Keratinocyte (primary cell): Measurements from ENCODE around the gene ADAMTSL4. TPM values are rescaled to one million over a fixed set of nuclear protein-coding genes. Genes with fewer than 3 reads are reported as not detected.

Experiments used
- DNase-seq: peaks from one replicate; pipeline ENCODE4 v3.0.0-alpha.2; 2011; ENCODE audit warnings: low read depth, missing footprints, low spot score
- FAIRE-seq: peaks from 2 replicates; lab custom pipeline; 2011; peaks lifted over from hg19 to GRCh38; lab: Jason Lieb, UNC
- H2AFZ ChIP-seq: 2 replicates; pipeline ENCODE4 v1.6.0; 2012; ENCODE audit warnings: low read length, control low read depth, inconsistent platforms; ENCODE audit not compliant: control insufficient read depth
- H3K27ac ChIP-seq: 2 replicates; pipeline ENCODE4 v1.5.1; 2011; ENCODE audit warnings: low read length; ENCODE audit not compliant: control insufficient read depth, insufficient read depth
- H3K27me3 ChIP-seq: 3 replicates; pipeline ENCODE4 v1.6.0; 2011; ENCODE audit warnings: low read length; ENCODE audit not compliant: control insufficient read depth, insufficient read depth; ENCODE audit errors: extremely low read depth
- H3K36me3 ChIP-seq, 2 experiments: 2 replicates in 1 of 2; 3 replicates in 1 of 2; pipeline ENCODE4 v1.5.1; 2011; ENCODE audit warnings: low read length in 2 of 2, mild to moderate bottlenecking in 1 of 2; ENCODE audit not compliant: control insufficient read depth in 2 of 2, insufficient read depth in 2 of 2; ENCODE audit errors: extremely low read depth in 1 of 2
- H3K4me1 ChIP-seq: 3 replicates; pipeline ENCODE4 v1.5.1; 2011; ENCODE audit warnings: low read length; ENCODE audit not compliant: control insufficient read depth, insufficient read depth; ENCODE audit errors: extremely low read depth
- H3K4me2 ChIP-seq: 3 replicates; pipeline ENCODE4 v1.6.0; 2011; ENCODE audit warnings: low read depth, low read length; ENCODE audit not compliant: control insufficient read depth, insufficient read depth; ENCODE audit errors: extremely low read depth
- H3K4me3 ChIP-seq, 3 experiments: fragments of 200-600 bp in 1 of 3; sonication (generic) in 1 of 3; 2 replicates in 2 of 3; 3 replicates in 1 of 3; pipeline ENCODE4 v1.5.1; 2011 to 2016; ENCODE audit warnings: low read length in 3 of 3, mild to moderate bottlenecking in 3 of 3, control low read depth in 2 of 3, inconsistent platforms in 1 of 3, low read depth in 1 of 3, mixed read lengths in 1 of 3, mixed run types in 1 of 3, moderate library complexity in 1 of 3; ENCODE audit not compliant: control insufficient read depth in 2 of 3, insufficient read depth in 2 of 3; ENCODE audit errors: extremely low read depth in 1 of 3
- H3K79me2 ChIP-seq: 2 replicates; pipeline ENCODE4 v1.6.0; 2012; ENCODE audit warnings: low read length; ENCODE audit not compliant: control insufficient read depth, insufficient read depth
- H3K9ac ChIP-seq: 3 replicates; pipeline ENCODE4 v1.6.0; 2011; ENCODE audit warnings: low read length; ENCODE audit not compliant: control insufficient read depth, insufficient read depth; ENCODE audit errors: extremely low read depth
- H3K9me1 ChIP-seq: 3 replicates; pipeline ENCODE4 v1.6.0; 2011; ENCODE audit warnings: low read length; ENCODE audit not compliant: control insufficient read depth, insufficient read depth; ENCODE audit errors: extremely low read depth
- H3K9me3 ChIP-seq: 2 replicates; pipeline ENCODE4 v1.5.1; 2012; ENCODE audit warnings: low read depth, low read length; ENCODE audit not compliant: control insufficient read depth
- H4K20me1 ChIP-seq: 3 replicates; pipeline ENCODE4 v1.6.0; 2011; ENCODE audit warnings: low read length; ENCODE audit not compliant: control insufficient read depth, insufficient read depth; ENCODE audit errors: extremely low read depth
- CTCF ChIP-seq, 3 experiments: IDR thresholded peaks in 1 of 3; conservative IDR thresholded peaks in 1 of 3; optimal IDR thresholded peaks in 1 of 3; 2 replicates in 2 of 3; 3 replicates in 1 of 3; pipeline versions ENCODE3 to v1.5.1; 2011; ENCODE audit warnings: low read length in 3 of 3, mild to moderate bottlenecking in 3 of 3, moderate library complexity in 2 of 3, control low read depth in 1 of 3, inconsistent platforms in 1 of 3; ENCODE audit not compliant: insufficient read depth in 2 of 3; ENCODE audit errors: extremely low read depth in 1 of 3
- EZH2 ChIP-seq: IDR thresholded peaks from one replicate; pipeline ENCODE4 v1.6.1; 2012; ENCODE audit warnings: inconsistent platforms, mild to moderate bottlenecking, low read length, moderate library complexity
- dilution Hi-C: fragments of 300-500 bp; cut with MboI; formaldehyde crosslinking; loops from one replicate; pipeline ENCODE4 v1.7.0; 2020; ENCODE audit warnings: low sequenced_read_pairs; ENCODE audit not compliant: extremely low pct_ligation_motif_present
- polyA plus RNA-seq, 5 experiments: library from polyadenylated mRNA; depleted of rRNA in 3 of 5; stranded (reverse) in 3 of 5; stranded (forward) in 1 of 5; unstranded in 1 of 5; fragments of >200 nt; gene quantifications; 1 replicate in 1 of 5; 2 replicates in 3 of 5; 3 replicates in 1 of 5; pipeline versions ENCODE4 v1.2.1 to v1.2.3, GENCODE V29; 2011 to 2012; ENCODE audit warnings: missing spikeins in 2 of 5, low read depth in 1 of 5, low replicate concordance in 1 of 5
- small RNA-seq, 3 experiments: library from RNA; depleted of rRNA; stranded (forward); fragments of <200 nt; gene quantifications; one replicate each; pipeline ENCODE3, GENCODE V24; 2012; ENCODE audit warnings: low read depth in 3 of 3, low replicate concordance in 1 of 3; ENCODE audit not compliant: insufficient read length in 3 of 3

The ADAMTSL4 gene
- polyA plus RNA-seq, 1 donor (not counting 4 experiments of a cell fraction or from before 2014, with no cell fraction given), result 7.0 TPM

GRCh38 chr1:150606463-150607142, 57.4 kb downstream of the ADAMTSL4 start:
- FAIRE-seq (no peak), DNase-seq (no peak)
- H3K36me3 ChIP-seq, result no peaks in the 10 kb centered on the region
- no peaks in the 10 kb centered on the region for H4K20me1 ChIP-seq
- peaks cover 41% of the 10 kb centered on the region for H3K4me1 ChIP-seq
- peaks cover 4% of the 10 kb centered on the region for H3K79me2 ChIP-seq
- no peak overlapping the region for H3K4me3 ChIP-seq
- TF ChIP-seq EZH2 (no peak), CTCF (optimal IDR thresholded peaks at IDR 0.05 in 1 of 3, IDR thresholded peaks at IDR 0.05 in 1 of 3, conservative IDR thresholded peaks at IDR 0.05 in 1 of 3; ENCODE audit: extremely low read depth in 1 of 3, insufficient read depth in 2 of 3, low read length in 3 of 3) (no peak)
- no peak overlapping the region for H3K9ac ChIP-seq
- no peaks in the 10 kb centered on the region for H3K27me3 ChIP-seq
- dilution Hi-C loops, result no loop called here
- H3K9me1 ChIP-seq, result no peaks in the 10 kb centered on the region
- no peaks in the 10 kb centered on the region for H3K9me3 ChIP-seq
- no peak overlapping the region for H3K4me2 ChIP-seq
- no peak overlapping the region for H3K27ac ChIP-seq
- no peak overlapping the region for H2AFZ ChIP-seq

GRCh38 chr1:150609732-150610131, 60.5 kb downstream of the ADAMTSL4 start:
- DNase-seq (no peak), FAIRE-seq (no peak)
- H3K4me1 ChIP-seq, result peaks cover 49% of the 10 kb centered on the region
- no peaks in the 10 kb centered on the region for H4K20me1 ChIP-seq
- H3K36me3 ChIP-seq, result peaks cover 0 to 3% of the 10 kb centered on the region in 2 experiments
- H3K9me1 ChIP-seq, result no peaks in the 10 kb centered on the region
- no peak overlapping the region for H2AFZ ChIP-seq
- H3K9ac ChIP-seq, result peak overlapping the region; percentile 8
- dilution Hi-C loops, result no loop called here
- no peak overlapping the region for H3K4me2 ChIP-seq
- H3K27me3 ChIP-seq, result no peaks in the 10 kb centered on the region
- no peak overlapping the region for H3K4me3 ChIP-seq
- peak overlapping the region; percentile 91 for H3K27ac ChIP-seq
- no peaks in the 10 kb centered on the region for H3K9me3 ChIP-seq
- no peak for TF ChIP-seq EZH2
- no peak for TF ChIP-seq CTCF (optimal IDR thresholded peaks at IDR 0.05 in 1 of 3, IDR thresholded peaks at IDR 0.05 in 1 of 3, conservative IDR thresholded peaks at IDR 0.05 in 1 of 3; ENCODE audit: extremely low read depth in 1 of 3, insufficient read depth in 2 of 3, low read length in 3 of 3)
- peaks cover 1% of the 10 kb centered on the region for H3K79me2 ChIP-seq

Small RNA genes lying within 50 kb of the gene (small RNA-seq; reads per million reads assigned to genes)
- gene MIR4257, result 0 reads per million in 3 experiments
- gene RF00015, result 0 reads per million in 3 experiments
- gene RF00561, result 0 reads per million in 3 experiments
- gene RN7SL473P, result 0 reads per million in 3 experiments
- 0 to 0.07 (median 0) reads per million in 3 experiments for gene RN7SL600P

Other genes starting within 250 kb of the ADAMTSL4 start
- 26.6 to 37.1 TPM (median 28.9 TPM) in 3 replicates for gene PRPF3, start 227.9 kb upstream of the ADAMTSL4 start, polyA plus RNA-seq
- gene RPRD2, start 185.3 kb upstream of the ADAMTSL4 start, polyA plus RNA-seq, result 7.0 to 13.5 TPM (median 9.1 TPM) in 3 replicates
- gene TARS2, start 62.0 kb upstream of the ADAMTSL4 start, polyA plus RNA-seq, result 26.6 to 37.5 TPM (median 28.4 TPM) in 3 replicates
- 23.6 to 63.8 TPM (median 26.3 TPM) in 3 replicates for gene ECM1, start 41.3 kb upstream of the ADAMTSL4 start, polyA plus RNA-seq
- 0.12 to 0.13 TPM in 2 of 3 replicates, not detected in the other for gene FALEC, start 33.7 kb upstream of the ADAMTSL4 start, polyA plus RNA-seq
- 105 to 237 TPM (median 156 TPM) in 3 replicates for gene MCL1, start 30.2 kb downstream of the ADAMTSL4 start, polyA plus RNA-seq
- gene ENSA, start 80.2 kb downstream of the ADAMTSL4 start, polyA plus RNA-seq, result 76.8 to 157 TPM (median 102 TPM) in 3 replicates
- 14.0 to 22.2 TPM (median 19.5 TPM) in 3 replicates for gene GOLPH3L, start 147.7 kb downstream of the ADAMTSL4 start, polyA plus RNA-seq
- 1.4 to 3.3 TPM (median 2.4 TPM) in 3 replicates for gene HORMAD1, start 171.5 kb downstream of the ADAMTSL4 start, polyA plus RNA-seq
- gene CTSS, start 216.4 kb downstream of the ADAMTSL4 start, polyA plus RNA-seq, result 1.4 to 1.8 TPM (median 1.7 TPM) in 3 replicates